NCI-H187 (cell line): ENCODE data around the gene ANKDD1A.

ENCODE experiments used
- DNase-seq, 2 experiments: peaks; one replicate each; lab custom pipeline; 2025; lab: John Stamatoyannopoulos, UW

The ANKDD1A gene

GRCh38 chr15:64969401-64969800 lies 57.7 kb downstream of the ANKDD1A start:
- no peak for DNase-seq

GRCh38 chr15:64970698-64971097 lies 59.0 kb downstream of the ANKDD1A start:
- no peak for DNase-seq

- DNase-seq, result no peak
Measured at GRCh38 chr15:64975390-64975789, 63.7 kb downstream of the ANKDD1A start.

GRCh38 chr15:64979252-64979710 lies 67.6 kb downstream of the ANKDD1A start:
- DNase-seq, result no peak

GRCh38 chr15:64981812-64982431 lies 70.2 kb downstream of the ANKDD1A start:
- no peak for DNase-seq

- DNase-seq, result no peak
Measured at GRCh38 chr15:64982472-64982871, 70.8 kb downstream of the ANKDD1A start.

- DNase-seq, result no peak
Measured at GRCh38 chr15:64985366-64986033, 73.8 kb downstream of the ANKDD1A start.

GRCh38 chr15:64987136-64987535 lies 75.4 kb downstream of the ANKDD1A start:
- no peak for DNase-seq

GRCh38 chr15:64989416-64990167 lies 77.9 kb downstream of the ANKDD1A start, which contains the start of gene SPG21:
Gene SPG21, minus strand, starts transcription at chr15:64989914. Its CDS starts 6,345 bp downstream, at chr15:64983569.
- DNase-seq, result peak; percentile 27 to 82

- DNase-seq, result no peak
Measured at GRCh38 chr15:64990168-64990470, 78.4 kb downstream of the ANKDD1A start.

- no peak for DNase-seq
Measured at GRCh38 chr15:64991536-64992135, 79.9 kb downstream of the ANKDD1A start.

- DNase-seq, result no peak
Measured at GRCh38 chr15:64993290-64993689, 81.6 kb downstream of the ANKDD1A start.

- no peak for DNase-seq
Measured at GRCh38 chr15:64997066-64997465, 85.4 kb downstream of the ANKDD1A start.

GRCh38 chr15:64997745-64998375 lies 86.2 kb downstream of the ANKDD1A start:
- no peak for DNase-seq

GRCh38 chr15:65004993-65005392 lies 93.3 kb downstream of the ANKDD1A start:
- DNase-seq, result no peak

GRCh38 chr15:65006876-65007275 lies 95.2 kb downstream of the ANKDD1A start:
- no peak for DNase-seq
